ENCODE data around the gene CAPZB.
"Not testable (repeated sequence)": the region's sequence is repeated elsewhere in the genome, so short reads cannot be mapped to it uniquely, and the experiment has no call there.

DNA sequence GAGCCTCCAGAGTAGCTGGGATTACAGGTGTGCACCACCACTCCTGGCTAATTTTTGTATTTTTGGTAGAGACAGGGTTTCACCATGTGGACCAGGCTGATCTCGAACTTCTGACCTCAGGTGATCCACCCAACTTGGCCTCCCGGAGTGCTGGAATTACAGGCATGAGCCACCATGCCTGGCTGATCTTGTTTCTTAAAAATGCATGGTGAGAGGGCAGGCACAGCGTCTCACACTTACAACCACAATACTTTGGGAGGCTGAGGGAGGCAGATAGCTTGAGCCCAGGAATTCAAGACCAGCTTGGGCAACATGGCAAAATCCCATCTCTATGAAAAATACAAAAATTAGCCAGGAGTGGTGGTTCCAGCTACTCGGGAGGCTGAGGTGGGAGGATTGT, 37.2 kb upstream of the CAPZB start:
- not testable (repeated sequence) for TF ChIP-seq POLR2AphosphoS5 (IDR thresholded peaks at IDR 0.05)
- TF ChIP-seq, protein P1, sequence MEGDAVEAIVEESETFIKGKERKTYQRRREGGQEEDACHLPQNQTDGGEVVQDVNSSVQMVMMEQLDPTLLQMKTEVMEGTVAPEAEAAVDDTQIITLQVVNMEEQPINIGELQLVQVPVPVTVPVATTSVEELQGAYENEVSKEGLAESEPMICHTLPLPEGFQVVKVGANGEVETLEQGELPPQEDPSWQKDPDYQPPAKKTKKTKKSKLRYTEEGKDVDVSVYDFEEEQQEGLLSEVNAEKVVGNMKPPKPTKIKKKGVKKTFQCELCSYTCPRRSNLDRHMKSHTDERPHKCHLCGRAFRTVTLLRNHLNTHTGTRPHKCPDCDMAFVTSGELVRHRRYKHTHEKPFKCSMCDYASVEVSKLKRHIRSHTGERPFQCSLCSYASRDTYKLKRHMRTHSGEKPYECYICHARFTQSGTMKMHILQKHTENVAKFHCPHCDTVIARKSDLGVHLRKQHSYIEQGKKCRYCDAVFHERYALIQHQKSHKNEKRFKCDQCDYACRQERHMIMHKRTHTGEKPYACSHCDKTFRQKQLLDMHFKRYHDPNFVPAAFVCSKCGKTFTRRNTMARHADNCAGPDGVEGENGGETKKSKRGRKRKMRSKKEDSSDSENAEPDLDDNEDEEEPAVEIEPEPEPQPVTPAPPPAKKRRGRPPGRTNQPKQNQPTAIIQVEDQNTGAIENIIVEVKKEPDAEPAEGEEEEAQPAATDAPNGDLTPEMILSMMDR (IDR thresholded peaks at IDR 0.05; ENCODE audit: poor library complexity, severe bottlenecking), result not testable (repeated sequence)
